Suprapubic skin (tissue), 4 donors: Measurements from ENCODE around the gene PPP2R1B. TPM values are rescaled to one million over a fixed set of nuclear protein-coding genes. Genes with fewer than 3 reads are reported as not detected.

Source experiments
- DNase-seq, 2 donors: peaks; one replicate each; pipeline ENCODE4 v3.0.0-alpha.2; 2019; ENCODE audit warnings: low spot score in 2 of 2
- H3K27ac ChIP-seq: fragments of 200-600 bp; sonication (generic); one replicate; pipeline ENCODE4 v1.5.1; 2019
- H3K27me3 ChIP-seq: fragments of 200-600 bp; sonication (generic); one replicate; pipeline ENCODE4 v1.5.1; 2019
- H3K36me3 ChIP-seq: fragments of 200-600 bp; sonication (generic); one replicate; pipeline ENCODE4 v1.5.1; 2019
- H3K4me1 ChIP-seq: fragments of 200-600 bp; sonication (generic); one replicate; pipeline ENCODE4 v1.5.1; 2019
- H3K4me3 ChIP-seq: fragments of 200-600 bp; sonication (generic); one replicate; pipeline ENCODE4 v1.5.1; 2019; ENCODE audit warnings: mild to moderate bottlenecking
- H3K9me3 ChIP-seq: fragments of 200-600 bp; sonication (generic); one replicate; pipeline ENCODE4 v1.5.1; 2019
- CTCF ChIP-seq, 2 donors: fragments of 200-600 bp in 1 of 2; fragments of 450-650 bp in 1 of 2; sonication (generic) in 1 of 2; IDR thresholded peaks; one replicate each; pipeline ENCODE4 v1.5.1; 2016 to 2019; ENCODE audit warnings: antibody characterized with exemption in 2 of 2, mild to moderate bottlenecking in 1 of 2, moderate library complexity in 1 of 2
- EP300 ChIP-seq: sonication (generic); formaldehyde crosslinking; IDR thresholded peaks from one replicate; pipeline ENCODE4 v1.6.1; 2017; ENCODE audit warnings: antibody characterized with exemption
- POLR2A ChIP-seq, 2 donors: fragments of 450-650 bp; IDR thresholded peaks; one replicate each; pipeline ENCODE4 v1.6.1; 2017; ENCODE audit warnings: antibody characterized with exemption in 2 of 2, mild to moderate bottlenecking in 2 of 2, moderate library complexity in 2 of 2
- POLR2AphosphoS5 ChIP-seq, 3 donors: sonication (generic); formaldehyde crosslinking; IDR thresholded peaks; one replicate each; pipeline ENCODE4 v1.6.1; 2017; ENCODE audit warnings: antibody characterized with exemption in 3 of 3
- WGBS: methylation state at CpG from one replicate; pipeline ENCODE4 v1.1.5; 2018; 5-methylcytosine and 5-hydroxymethylcytosine counted together
- total RNA-seq, 4 donors: library from RNA; depleted of rRNA; stranded (reverse); fragments of >200 nt; gene quantifications; one replicate each; pipeline ENCODE4 v1.1.0, GENCODE V29; 2016

PPP2R1B gene
- total RNA-seq, 4 donors from 2014 or later, result 27.9 to 39.8 (median 31.8) TPM

DNA sequence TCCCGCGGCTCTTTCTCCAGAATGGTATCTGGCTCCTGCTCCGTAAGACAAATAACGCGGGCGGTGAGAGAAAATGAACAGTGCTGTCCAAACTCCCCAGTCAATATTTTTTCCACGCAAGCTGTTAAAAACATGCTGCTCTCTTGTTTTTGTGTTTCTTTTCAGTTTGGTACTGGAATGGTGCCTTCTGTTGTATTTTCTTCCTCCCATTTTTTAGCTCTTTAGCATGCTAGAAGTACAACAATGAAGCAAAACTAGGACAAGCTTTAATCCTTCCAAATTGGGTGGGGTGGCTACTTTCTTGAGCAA lies 599 bp upstream of the PPP2R1B start:
- Histone ChIP-seq H3K27ac (peak overlapping the region; percentile 94), H3K4me1 (peaks cover 30% of the 10 kb centered on the region), H3K27me3 (no peaks in the 10 kb centered on the region), H3K9me3 (no peaks in the 10 kb centered on the region), H3K4me3 (peak overlapping the region; percentile 96), H3K36me3 (peaks cover 16% of the 10 kb centered on the region)
- 0% methylated on average over 7 of the region's 7 CpGs for WGBS
- TF ChIP-seq CTCF (IDR thresholded peaks at IDR 0.05) (no peak), POLR2AphosphoS5 (IDR thresholded peaks at IDR 0.05) (no peak), EP300 (no peak), POLR2A (IDR thresholded peaks at IDR 0.05) (no peak)
- no peak for DNase-seq

DNA sequence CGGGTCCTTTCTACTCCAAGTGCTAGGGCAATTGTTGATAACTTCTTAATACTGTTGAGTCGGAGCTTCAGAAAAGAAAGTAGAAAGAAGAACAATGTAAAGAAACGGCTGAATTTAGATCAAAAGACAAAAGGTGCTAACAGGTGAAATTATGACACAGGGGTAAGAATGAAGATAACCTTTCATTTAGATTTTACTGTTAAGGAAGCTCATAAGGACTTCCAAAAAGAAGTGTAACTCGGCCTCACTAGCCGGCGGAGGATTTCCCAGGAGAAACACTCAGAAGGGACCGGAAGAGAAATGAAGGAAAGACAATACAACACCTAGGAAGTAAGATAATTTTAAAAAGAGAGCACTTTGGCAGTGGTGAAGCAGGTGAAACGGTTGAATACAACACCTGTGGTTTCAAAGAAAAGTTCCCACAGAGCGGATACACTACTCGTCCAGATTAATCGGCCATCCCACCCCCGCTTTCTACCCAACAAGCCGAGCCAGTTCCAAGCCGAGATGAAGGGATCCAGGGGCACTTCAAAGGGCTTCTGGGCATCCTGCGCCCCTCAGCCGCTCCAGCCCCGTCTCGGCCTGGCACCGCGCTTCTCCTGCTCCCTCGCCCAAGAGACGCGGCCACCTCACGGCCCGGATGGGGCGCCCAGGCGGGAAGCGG lies 737 bp downstream of the PPP2R1B start:
- Histone ChIP-seq H3K36me3 (peaks cover 30% of the 10 kb centered on the region), H3K27me3 (no peaks in the 10 kb centered on the region), H3K27ac (peak overlapping the region; percentile 94), H3K4me3 (peak overlapping the region; percentile 96), H3K9me3 (no peaks in the 10 kb centered on the region), H3K4me1 (peaks cover 30% of the 10 kb centered on the region)
- TF ChIP-seq POLR2A (IDR thresholded peaks at IDR 0.05) (no peak), CTCF (IDR thresholded peaks at IDR 0.05) (no peak), EP300 (no peak), POLR2AphosphoS5 (IDR thresholded peaks at IDR 0.05) (no peak)
- WGBS, result 2% methylated on average over 28 of the region's 28 CpGs
- DNase-seq, result peak in 1 of 2 donors; percentile 79

DNA sequence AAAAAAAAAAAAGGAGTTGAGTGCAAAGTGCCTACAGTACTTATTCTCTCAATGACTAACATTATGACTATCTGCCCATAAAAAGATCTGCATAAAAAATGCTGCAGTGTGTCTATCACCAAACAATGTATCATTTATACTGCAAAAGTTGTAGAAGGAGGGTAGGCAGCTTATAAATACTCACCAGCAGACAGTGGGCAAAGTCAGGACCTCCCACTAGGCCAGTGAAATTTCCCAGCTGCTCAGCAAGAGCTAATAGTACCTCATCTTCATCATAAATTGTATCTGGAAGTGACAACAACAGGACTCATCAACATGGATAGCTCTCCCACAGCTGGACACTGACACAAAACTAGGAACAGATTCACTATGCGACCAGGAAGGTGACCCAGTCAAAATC lies 1.6 kb downstream of the PPP2R1B start:
- H3K36me3 ChIP-seq, result peaks cover 38% of the 10 kb centered on the region
- H3K4me3 ChIP-seq, result peak overlapping the region; percentile 96
- TF ChIP-seq CTCF (IDR thresholded peaks at IDR 0.05) (no peak), POLR2A (IDR thresholded peaks at IDR 0.05) (no peak), POLR2AphosphoS5 (IDR thresholded peaks at IDR 0.05) (no peak), EP300 (no peak)
- H3K9me3 ChIP-seq, result no peaks in the 10 kb centered on the region
- DNase-seq, result no peak
- H3K4me1 ChIP-seq, result peaks cover 30% of the 10 kb centered on the region
- 65% methylated on average over 1 of the region's 1 CpG for WGBS
- H3K27ac ChIP-seq, result no peak overlapping the region
- no peaks in the 10 kb centered on the region for H3K27me3 ChIP-seq

DNA sequence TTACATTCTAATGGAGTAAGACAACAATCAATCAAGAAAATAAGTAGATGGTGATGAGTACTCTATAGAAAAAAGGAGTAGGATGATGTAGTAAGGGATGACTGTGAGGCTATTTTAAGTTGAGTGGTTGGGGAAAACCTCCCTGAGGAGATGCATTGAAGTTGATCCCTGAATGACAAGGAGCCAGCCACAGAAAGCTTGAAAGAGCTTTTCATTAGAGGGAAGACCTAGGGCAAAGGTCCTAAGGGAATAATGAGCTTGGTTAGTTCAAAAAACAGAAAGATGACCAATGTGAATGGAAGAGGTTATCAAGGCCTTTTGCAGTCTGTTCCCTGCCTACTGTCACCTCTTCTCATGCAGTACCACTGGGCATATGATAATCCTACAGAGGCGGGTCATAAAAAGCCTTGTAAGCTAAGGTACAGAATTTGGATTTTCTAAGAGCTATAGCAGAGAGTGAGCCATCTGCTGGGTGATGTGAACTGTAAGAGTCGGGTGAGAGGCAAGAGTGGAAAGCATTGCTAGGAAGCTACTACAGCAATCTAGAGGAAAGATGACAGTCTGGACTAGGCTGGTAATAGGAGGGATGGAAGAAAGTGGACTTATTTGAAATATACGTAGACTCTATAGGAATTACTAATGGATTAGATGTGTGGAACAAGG lies 3.1 kb downstream of the PPP2R1B start:
- peaks cover 53% of the 10 kb centered on the region for H3K36me3 ChIP-seq
- H3K9me3 ChIP-seq, result no peaks in the 10 kb centered on the region
- H3K4me1 ChIP-seq, result peaks cover 30% of the 10 kb centered on the region
- no peak overlapping the region for H3K27ac ChIP-seq
- TF ChIP-seq POLR2A (IDR thresholded peaks at IDR 0.05) (no peak), EP300 (no peak), POLR2AphosphoS5 (IDR thresholded peaks at IDR 0.05) (no peak), CTCF (IDR thresholded peaks at IDR 0.05) (no peak)
- H3K27me3 ChIP-seq, result no peaks in the 10 kb centered on the region
- 84% methylated on average over 3 of the region's 3 CpGs for WGBS
- H3K4me3 ChIP-seq, result no peak overlapping the region
- no peak for DNase-seq

GRCh38 chr11:111762526-111762925 lies 3.7 kb downstream of the PPP2R1B start:
- Histone ChIP-seq H3K4me1 (peaks cover 30% of the 10 kb centered on the region), H3K4me3 (no peak overlapping the region), H3K9me3 (no peaks in the 10 kb centered on the region), H3K36me3 (peaks cover 59% of the 10 kb centered on the region), H3K27me3 (no peaks in the 10 kb centered on the region), H3K27ac (no peak overlapping the region)
- DNase-seq, result no peak
- WGBS, result 96% methylated on average over 5 of the region's 5 CpGs
- TF ChIP-seq POLR2A (IDR thresholded peaks at IDR 0.05) (no peak), EP300 (no peak), POLR2AphosphoS5 (IDR thresholded peaks at IDR 0.05) (no peak), CTCF (IDR thresholded peaks at IDR 0.05) (no peak)
